GM12878 (cell line): ENCODE data around the gene HORMAD2. TPM values are rescaled to one million over a fixed set of nuclear protein-coding genes. Genes with fewer than 3 reads are reported as not detected.

Source experiments
- ATAC-seq: fragments of 200-7000 bp; cut with Tn5 transposase; 3 replicates; pipeline ENCODE4 v1.9.1; 2020; ENCODE audit warnings: mild to moderate bottlenecking, moderate library complexity
- BruUV-seq: library from RNA; stranded (reverse); fragments of 400-500 nt; replicated peaks from 2 replicates; lab custom pipeline; 2021; lab: Mats Ljungman, UMichigan
- CTCF ChIA-PET: fragments of 300-600 bp; sonication (Branson Sonifier 250); formaldehyde crosslinking; extraction: SDS; loops from one replicate; lab custom pipeline; 2021; ENCODE audit warnings: inconsistent platforms; lab: Yijun Ruan, JAX
- POLR2A ChIA-PET: fragments of 350-600 bp; formaldehyde crosslinking; extraction: SDS; loops from one replicate; lab custom pipeline; 2021; ENCODE audit warnings: inconsistent platforms; lab: Charles Lee
- RAD21 ChIA-PET: fragments of 300-600 bp; sonication (Branson Sonifier 250); formaldehyde crosslinking; loops from one replicate; lab custom pipeline; 2023; ENCODE audit warnings: antibody characterized with exemption; ENCODE audit not compliant: unreplicated experiment; lab: Charles Lee
- SMC1A ChIA-PET: fragments of 300-600 bp; sonication (Branson Sonifier 250); formaldehyde crosslinking; loops from one replicate; lab custom pipeline; 2023; ENCODE audit not compliant: unreplicated experiment, uncharacterized antibody; lab: Charles Lee
- DNase-seq: peaks from one replicate; pipeline ENCODE4 v3.0.0-alpha.2; 2011; ENCODE audit warnings: low read depth, low spot score
- FAIRE-seq: peaks from 3 replicates; lab custom pipeline; 2011; peaks lifted over from hg19 to GRCh38; lab: Jason Lieb, UNC
- H2AFZ ChIP-seq: 2 replicates; pipeline ENCODE4 v1.6.0; 2011; ENCODE audit warnings: low read depth, low read length, control low read depth; ENCODE audit not compliant: control insufficient read depth
- H3K27ac ChIP-seq: 2 replicates; pipeline ENCODE4 v1.5.1; 2011; ENCODE audit warnings: control low read depth; ENCODE audit not compliant: control insufficient read depth, insufficient read depth
- H3K27me3 ChIP-seq, 2 experiments: replicated peaks in 1 of 2; 2 replicates each; pipeline versions ENCODE4 v1.6.0 to v1.6.1; 2011; ENCODE audit warnings: low read length in 1 of 2; ENCODE audit not compliant: control insufficient read depth in 2 of 2, insufficient read depth in 2 of 2
- H3K36me3 ChIP-seq, 2 experiments: 2 replicates each; pipeline ENCODE4 v1.5.1; 2011; ENCODE audit warnings: low read length in 1 of 2; ENCODE audit not compliant: control insufficient read depth in 2 of 2, insufficient read depth in 2 of 2
- H3K4me1 ChIP-seq: 2 replicates; pipeline ENCODE4 v1.6.1; 2011; ENCODE audit warnings: mild to moderate bottlenecking, low read length, moderate library complexity, mixed read lengths; ENCODE audit not compliant: control insufficient read depth, insufficient read depth
- H3K4me2 ChIP-seq: 2 replicates; pipeline ENCODE4 v1.6.0; 2011; ENCODE audit warnings: control low read depth; ENCODE audit not compliant: control insufficient read depth, insufficient read depth
- H3K4me3 ChIP-seq: fragments of 200-600 bp; sonication (generic); 2 replicates; pipeline ENCODE4 v1.5.1; 2016
- H3K79me2 ChIP-seq: 2 replicates; pipeline ENCODE4 v1.6.0; 2011; ENCODE audit warnings: low read length; ENCODE audit not compliant: control insufficient read depth, insufficient read depth
- H3K9ac ChIP-seq: 2 replicates; pipeline ENCODE4 v1.8.0; 2011; ENCODE audit warnings: low read length, control low read depth, mixed read lengths; ENCODE audit not compliant: control insufficient read depth, insufficient read depth
- H3K9me3 ChIP-seq: replicated peaks from 3 replicates; pipeline ENCODE4 v1.5.1; 2011; ENCODE audit warnings: mild to moderate bottlenecking, low read length; ENCODE audit not compliant: control insufficient read depth, insufficient read depth
- H4K20me1 ChIP-seq: 2 replicates; pipeline ENCODE4 v1.6.0; 2011; ENCODE audit not compliant: control insufficient read depth, insufficient read depth
- BCLAF1 ChIP-seq: fragments of 450-650 bp; IDR thresholded peaks from 2 replicates; pipeline ENCODE4 v1.6.1; 2017; ENCODE audit warnings: antibody characterized with exemption, mild to moderate bottlenecking, moderate library complexity
- ELK1 ChIP-seq: IDR thresholded peaks from 2 replicates; pipeline ENCODE4 v1.6.1; 2012; ENCODE audit warnings: low read depth, low read length, improper control_type of control experiment
- EZH2 ChIP-seq: IDR thresholded peaks from 2 replicates; pipeline ENCODE4 v1.6.1; 2012; ENCODE audit warnings: low read depth, mild to moderate bottlenecking, control low read depth, inconsistent platforms, low read length, borderline replicate concordance; ENCODE audit not compliant: control insufficient read depth
- IKZF2 ChIP-seq, 2 experiments: fragments of 450-650 bp; IDR thresholded peaks; 2 replicates each; pipeline ENCODE4 v1.6.1; 2017; ENCODE audit warnings: mild to moderate bottlenecking in 2 of 2, moderate library complexity in 2 of 2
- JUND ChIP-seq: IDR thresholded peaks from 2 replicates; pipeline ENCODE4 v1.6.1; 2012; ENCODE audit warnings: low read depth, mild to moderate bottlenecking, low read length, improper control_type of control experiment, moderate library complexity
- MEF2A ChIP-seq: IDR thresholded peaks from 2 replicates; pipeline ENCODE4 v1.6.1; 2011; ENCODE audit warnings: low read depth, mild to moderate bottlenecking, low read length, moderate library complexity; ENCODE audit not compliant: insufficient read depth
- PKNOX1 ChIP-seq: fragments of 450-650 bp; IDR thresholded peaks from 2 replicates; pipeline ENCODE4 v1.6.1; 2016; ENCODE audit warnings: mild to moderate bottlenecking
- POLR2A ChIP-seq: IDR thresholded peaks from 2 replicates; pipeline ENCODE4 v1.6.1; 2011; ENCODE audit warnings: low read depth, mild to moderate bottlenecking, low read length
- RCOR1 ChIP-seq: conservative IDR thresholded peaks from 2 replicates; pipeline ENCODE4 v1.6.1; 2012; ENCODE audit warnings: low read depth, low read length, improper control_type of control experiment
- RFX5 ChIP-seq: IDR thresholded peaks from 2 replicates; pipeline ENCODE4 v1.6.1; 2011; ENCODE audit warnings: low read depth, low read length, improper control_type of control experiment
- SUZ12 ChIP-seq: fragments of 200-600 bp; sonication (generic); IDR thresholded peaks from one replicate; pipeline ENCODE4 v1.6.1; 2018; ENCODE audit warnings: antibody characterized with exemption, mild to moderate bottlenecking; ENCODE audit not compliant: unreplicated experiment
- ZBTB40 ChIP-seq: fragments of 450-650 bp; IDR thresholded peaks from 2 replicates; pipeline ENCODE4 v1.6.1; 2016; ENCODE audit warnings: mild to moderate bottlenecking, moderate library complexity, borderline replicate concordance
- WGBS: methylation state at CpG from one replicate; pipeline ENCODE4 v1.1.6; 2016; ENCODE audit warnings: low lambda C conversion rate; ENCODE audit not compliant: insufficient replicate concordance, insufficient coverage; ENCODE audit errors: missing lambda C conversion rate; 5-methylcytosine and 5-hydroxymethylcytosine counted together
- in situ Hi-C: fragments of 300-500 bp; cut with MboI; formaldehyde crosslinking; loops from 9 replicates; pipeline ENCODE4 v1.14.3; 2018; ENCODE audit warnings: mixed read lengths
- intact Hi-C: fragments of 100-400 bp; cut with micrococcal nuclease; formaldehyde crosslinking; loops from one replicate; pipeline ENCODE4 v1.14.2; 2022; ENCODE audit not compliant: unreplicated experiment
- polyA plus RNA-seq, 11 experiments: library from polyadenylated mRNA; depleted of rRNA in 4 of 11; unstranded in 6 of 11; stranded (reverse) in 5 of 11; fragments of >200 nt; fragmentation: Nextera tagmentation in 4 of 11; fragmentation: Illumina TruSeq in 1 of 11; extraction: Ambion mirVana in 4 of 11; extraction: Trizol in 1 of 11; gene quantifications; 1 replicate in 1 of 11; 2 replicates in 10 of 11; pipeline versions ENCODE4 v1.2.1 to v1.2.3, GENCODE V29; 2011 to 2016; ENCODE audit warnings: inconsistent platforms in 2 of 11, missing spikeins in 2 of 11, low read depth in 1 of 11
- total RNA-seq, 4 experiments: library from RNA; depleted of rRNA in 3 of 4; stranded (reverse); fragments of >200 nt in 3 of 4; fragmentation: Illumina TruSeq in 1 of 4; extraction: Trizol in 1 of 4; gene quantifications; 2 replicates each; pipeline versions ENCODE4 v1.2.1 to v1.2.3, GENCODE V29; 2013 to 2021

Gene HORMAD2
- total and polyA plus RNA-seq, 10 of the 15 experiments (the other 5 are each of a cell fraction or from before 2014, with no cell fraction given): 0.07 to 0.13 TPM; not detected in 8

GRCh38 chr22:30198152-30198825 is 118.0 kb downstream of the HORMAD2 start (continued):
- TF ChIP-seq ZBTB40 (no peak), BCLAF1 (no peak), RFX5 (no peak), POLR2A (no peak)
- TF ChIP-seq, all 136 proteins: peak for 0

- Histone ChIP-seq H3K9me3 (no peaks in the 10 kb centered on the region), H3K4me2 (no peak overlapping the region), H3K9ac (no peak overlapping the region), H3K4me1 (peaks cover 16% of the 10 kb centered on the region), H3K36me3 (no peaks in the 10 kb centered on the region), H3K27ac (no peak overlapping the region), H4K20me1 (no peaks in the 10 kb centered on the region), H3K4me3 (no peak overlapping the region), H3K27me3 (no peaks in the 10 kb centered on the region), H3K79me2 (no peaks in the 10 kb centered on the region), H2AFZ (no peak overlapping the region)
- CTCF ChIA-PET: no interaction called here
- in situ Hi-C loops: no loop called here
- SMC1A ChIA-PET: interaction anchor here (0.9 to 1.7 kb wide), 3 partner anchors 8 to 111 kb away, joined by 3 to 6 read pairs (median 3); no protein-coding TSS in a partner anchor
- RAD21 ChIA-PET: no interaction called here
- FAIRE-seq: no peak
- no peak for TF ChIP-seq RCOR1
- no peak for TF ChIP-seq SUZ12
- TF ChIP-seq IKZF2 (IDR thresholded peaks at IDR 0.05): no peak
- no peak for TF ChIP-seq ELK1
- no peak for TF ChIP-seq PKNOX1
- no peak for TF ChIP-seq EZH2
- no peak for TF ChIP-seq JUND
- no peak for TF ChIP-seq MEF2A
- 3% methylated on average over 4 of the region's 4 CpGs for WGBS
- no TSS peak for BruUV-seq
- POLR2A ChIA-PET: interaction anchor here (0.6 kb wide), 1 partner anchor 61 kb away, joined by 3 read pairs; no protein-coding TSS in a partner anchor
- ATAC-seq: no peak
- no peak for DNase-seq
- intact Hi-C loops: no loop called here
Measured at GRCh38 chr22:30198921-30199320, 118.7 kb downstream of the HORMAD2 start.
